Uterus (tissue), 4 donors: ENCODE results near the gene TMEM258. TPM values are rescaled to one million over a fixed set of nuclear protein-coding genes. Genes with fewer than 3 reads are reported as not detected.

ENCODE experiments used
- DNase-seq, 2 donors: peaks; one replicate each; pipeline ENCODE4 v3.0.0-alpha.2; 2019 to 2020
- H3K27ac ChIP-seq, 2 donors: fragments of 200-600 bp; sonication (generic); 1 replicate in 1 of 2; 2 replicates in 1 of 2; pipeline ENCODE4 v1.5.1; 2016 to 2018
- H3K27me3 ChIP-seq, 2 donors: fragments of 200-600 bp; sonication (generic); one replicate each; pipeline ENCODE4 v1.5.1; 2018 to 2019; ENCODE audit warnings: control low read depth in 1 of 2
- H3K36me3 ChIP-seq, 2 donors: fragments of 200-600 bp; sonication (generic); one replicate each; pipeline ENCODE4 v1.5.1; 2019; ENCODE audit warnings: control low read depth in 1 of 2
- H3K4me1 ChIP-seq, 2 donors: fragments of 200-600 bp; sonication (generic); one replicate each; pipeline ENCODE4 v1.5.1; 2018 to 2019; ENCODE audit warnings: control low read depth in 1 of 2
- H3K4me3 ChIP-seq, 2 donors: fragments of 200-600 bp; sonication (generic); 1 replicate in 1 of 2; 2 replicates in 1 of 2; pipeline ENCODE4 v1.5.1; 2018 to 2019; ENCODE audit warnings: mild to moderate bottlenecking in 1 of 2
- H3K9me3 ChIP-seq, 2 donors: fragments of 200-600 bp; sonication (generic); one replicate each; pipeline ENCODE4 v1.5.1; 2019; ENCODE audit warnings: control low read depth in 1 of 2
- CTCF ChIP-seq, 4 experiments: fragments of 200-600 bp in 2 of 4; fragments of 450-650 bp in 2 of 4; sonication (generic) in 2 of 4; IDR thresholded peaks; one replicate each; pipeline ENCODE4 v1.5.1; 2016 to 2019; ENCODE audit warnings: antibody characterized with exemption in 4 of 4, mild to moderate bottlenecking in 2 of 4, moderate library complexity in 1 of 4
- POLR2A ChIP-seq, 2 donors: fragments of 450-650 bp; IDR thresholded peaks; one replicate each; pipeline ENCODE4 v1.6.1; 2016; ENCODE audit warnings: antibody characterized with exemption in 2 of 2, mild to moderate bottlenecking in 1 of 2, moderate library complexity in 1 of 2
- intact Hi-C: fragments of 100-400 bp; cut with DNase I; formaldehyde crosslinking; loops from one replicate; pipeline ENCODE4 v1.15.1; 2023; ENCODE audit warnings: low total_unique reads
- total RNA-seq, 4 donors: library from RNA; depleted of rRNA in 3 of 4; stranded (reverse); fragments of >200 nt in 3 of 4; gene quantifications; one replicate each; pipeline versions ENCODE4 v1.1.0 to v1.2.4, GENCODE V29; 2014 to 2023
- donor health status: DM: yes; HTN: yes; CAD: no.

Gene TMEM258
- 10 to 100 TPM; 14.6 to 96.9 (median 38.7) TPM for total RNA-seq

- TF ChIP-seq CTCF (IDR thresholded peaks at IDR 0.05) = peak in 1 of 4 experiments; percentile 47
- peak in 1 of 2 donors; percentile 72 for TF ChIP-seq POLR2A (IDR thresholded peaks at IDR 0.05)
- Histone ChIP-seq H3K4me3 (peak within 1 kb of the TSS; percentile 66 to 84), H3K36me3 (no peaks in the 10 kb centered on the region), H3K27ac (peak within 1 kb of the TSS; percentile 91 to 98), H3K27me3 (no peaks in the 10 kb centered on the region), H3K9me3 (no peaks in the 10 kb centered on the region), H3K4me1 (peaks cover 3 to 5% of the 10 kb centered on the region in 2 donors)
- peak; percentile 84 to 86 for DNase-seq
- intact Hi-C loops = loop anchor here (10.0 kb wide), 1 partner anchor 102 kb away; the partner anchor contains the start of gene FADS3
Measured at GRCh38 chr11:61792310-61793082, at the start of gene TMEM258, which contains the start of gene FEN1. Gene TMEM258 (minus strand): TSS chr11:61792599. CDS start chr11:61792558, 41 bp downstream. Gene FEN1 (plus strand): TSS chr11:61792911. CDS start chr11:61795362, 2,451 bp downstream.

GRCh38 chr11:61841636-61842527 is 49.5 kb upstream of the TMEM258 start:
- intact Hi-C loops = no loop called here
- DNase-seq = no peak
- no peak overlapping the region for H3K27ac ChIP-seq
- H3K9me3 ChIP-seq = no peaks in the 10 kb centered on the region
- H3K36me3 ChIP-seq = no peaks in the 10 kb centered on the region
- H3K4me3 ChIP-seq = no peak overlapping the region
- H3K4me1 ChIP-seq = no peaks in the 10 kb centered on the region
- no peaks in the 10 kb centered on the region for H3K27me3 ChIP-seq
- no peak for TF ChIP-seq CTCF (IDR thresholded peaks at IDR 0.05)
- no peak for TF ChIP-seq POLR2A (IDR thresholded peaks at IDR 0.05)

GRCh38 chr11:61840371-61840770 is 48.0 kb upstream of the TMEM258 start:
- no peaks in the 10 kb centered on the region for H3K36me3 ChIP-seq
- no peak overlapping the region for H3K27ac ChIP-seq
- no peak overlapping the region for H3K4me3 ChIP-seq
- no peaks in the 10 kb centered on the region for H3K27me3 ChIP-seq
- no peak for DNase-seq
- TF ChIP-seq CTCF (IDR thresholded peaks at IDR 0.05) = no peak
- no peak for TF ChIP-seq POLR2A (IDR thresholded peaks at IDR 0.05)
- intact Hi-C loops = no loop called here
- no peaks in the 10 kb centered on the region for H3K9me3 ChIP-seq
- no peaks in the 10 kb centered on the region for H3K4me1 ChIP-seq

GRCh38 chr11:61839742-61840141 is 47.3 kb upstream of the TMEM258 start:
- TF ChIP-seq CTCF (IDR thresholded peaks at IDR 0.05) (no peak), POLR2A (IDR thresholded peaks at IDR 0.05) (no peak)
- H3K36me3 ChIP-seq = no peaks in the 10 kb centered on the region

More at GRCh38 chr11:61839742-61840141, 47.3 kb upstream of the TMEM258 start:
- intact Hi-C loops = no loop called here
- H3K9me3 ChIP-seq = no peaks in the 10 kb centered on the region
- peaks cover 0 to under 1% of the 10 kb centered on the region in 2 donors for H3K4me1 ChIP-seq
- H3K4me3 ChIP-seq = no peak overlapping the region
- no peak overlapping the region for H3K27ac ChIP-seq
- no peaks in the 10 kb centered on the region for H3K27me3 ChIP-seq
- no peak for DNase-seq
